Stomach (tissue), 9 donors: Measurements from ENCODE around the gene ELMO3. TPM values are rescaled to one million over a fixed set of nuclear protein-coding genes. Genes with fewer than 3 reads are reported as not detected.
A peak's percentile ranks its signal among the peaks of the same experiment; 100 is the strongest.

Source experiments
- DNase-seq, 2 donors: peaks; one replicate each; pipeline versions ENCODE4 v3.0.0 to v3.0.0-alpha.2; 2013 to 2019
- H3K27ac ChIP-seq, 5 donors: fragments of 200-600 bp in 4 of 5; sonication (generic) in 4 of 5; one replicate each; pipeline ENCODE4 v1.5.1; 2013 to 2019; ENCODE audit warnings: mild to moderate bottlenecking in 1 of 5, moderate library complexity in 1 of 5
- H3K27me3 ChIP-seq, 3 donors: fragments of 200-600 bp; sonication (generic); one replicate each; pipeline ENCODE4 v1.5.1; 2017 to 2019; ENCODE audit warnings: mixed run types in 1 of 3
- H3K36me3 ChIP-seq, 4 donors: fragments of 200-600 bp; sonication (generic); 1 replicate in 3 of 4; 2 replicates in 1 of 4; pipeline ENCODE4 v1.5.1; 2016 to 2019
- H3K4me1 ChIP-seq, 4 donors: fragments of 200-600 bp; sonication (generic); one replicate each; pipeline ENCODE4 v1.5.1; 2016 to 2019
- H3K4me3 ChIP-seq, 4 donors: fragments of 200-600 bp; sonication (generic) in 3 of 4; one replicate each; pipeline ENCODE4 v1.5.1; 2016 to 2019; ENCODE audit warnings: mild to moderate bottlenecking in 1 of 4
- H3K9me3 ChIP-seq, 4 donors: fragments of 200-600 bp; sonication (generic); one replicate each; pipeline ENCODE4 v1.5.1; 2016 to 2019
- CTCF ChIP-seq, 7 experiments: fragments of 450-650 bp in 4 of 7; fragments of 200-600 bp in 3 of 7; sonication (generic) in 3 of 7; IDR thresholded peaks; one replicate each; pipeline ENCODE4 v1.5.1; 2016 to 2019; ENCODE audit warnings: antibody characterized with exemption in 7 of 7, control low read depth in 2 of 7, mild to moderate bottlenecking in 1 of 7
- EP300 ChIP-seq: sonication (generic); formaldehyde crosslinking; IDR thresholded peaks from one replicate; pipeline ENCODE4 v1.6.1; 2017; ENCODE audit warnings: antibody characterized with exemption
- POLR2A ChIP-seq, 4 donors: fragments of 450-650 bp; IDR thresholded peaks; one replicate each; pipeline ENCODE4 v1.6.1; 2016; ENCODE audit warnings: antibody characterized with exemption in 4 of 4, control low read depth in 2 of 4, mild to moderate bottlenecking in 1 of 4, moderate library complexity in 1 of 4
- POLR2AphosphoS5 ChIP-seq, 3 donors: sonication (generic); formaldehyde crosslinking; IDR thresholded peaks; one replicate each; pipeline ENCODE4 v1.6.1; 2016; ENCODE audit warnings: antibody characterized with exemption in 3 of 3
- WGBS, 5 donors: extraction: QIAGEN DNeasy Blood & Tissue Kit in 3 of 5; methylation state at CpG; one replicate each; pipeline versions ENCODE4 v1.1.5 to v1.1.7; 2013 to 2018; 5-methylcytosine and 5-hydroxymethylcytosine counted together
- intact Hi-C: fragments of 100-400 bp; cut with DNase I; formaldehyde crosslinking; loops from one replicate; pipeline ENCODE4 v1.15.1; 2023; ENCODE audit warnings: low total_unique reads
- polyA plus RNA-seq, 3 donors: library from polyadenylated mRNA; stranded (reverse); fragments of 200-250 nt; gene quantifications; one replicate each; pipeline ENCODE4 v1.2.3, GENCODE V29; 2013
- total RNA-seq, 5 donors: library from RNA; depleted of rRNA; stranded (reverse); fragments of >200 nt; gene quantifications; one replicate each; pipeline versions ENCODE4 v1.1.0 to v1.2.3, GENCODE V29; 2014 to 2016
- donor health status: healthy with polysubstance abuse.
- donor health status: Bipolar disorder and iron deficiency.
- donor health status: healthy.

ELMO3 gene
- total and polyA plus RNA-seq, 8 donors = 11.6 to 133 (median 40.8) TPM

- TF ChIP-seq POLR2A (IDR thresholded peaks at IDR 0.05) = no peak
- H3K4me1 ChIP-seq = peaks cover 46 to 69% (median 60%) of the 10 kb centered on the region in 4 donors
- DNase-seq = no peak
Measured at GRCh38 chr16:67169011-67169451, 29.9 kb upstream of the ELMO3 start.

GRCh38 chr16:67169642-67170167 lies 29.2 kb upstream of the ELMO3 start:
- no peaks in the 10 kb centered on the region for H3K36me3 ChIP-seq
- peaks cover 0 to 62% (median 9%) of the 10 kb centered on the region in 3 donors for H3K27me3 ChIP-seq
- intact Hi-C loops = no loop called here
- H3K9me3 ChIP-seq = no peaks in the 10 kb centered on the region
- H3K4me1 ChIP-seq = peaks cover 46 to 69% (median 60%) of the 10 kb centered on the region in 4 donors
- H3K27ac ChIP-seq = peak overlapping the region; percentile 47 to 91 (median 88)
- H3K4me3 ChIP-seq = peak overlapping the region; percentile 43 to 55 (median 49)
- 10 to 19% (median 18%) methylated on average over 22 to 24 of the region's 24 CpGs for WGBS, 5 donors
- DNase-seq = peak in 1 of 2 donors; percentile 70
- TF ChIP-seq POLR2A (IDR thresholded peaks at IDR 0.05) = no peak
- TF ChIP-seq POLR2AphosphoS5 (IDR thresholded peaks at IDR 0.05) = no peak
- peak in 3 of 7 experiments; percentile 18 to 37 (median 30) for TF ChIP-seq CTCF (IDR thresholded peaks at IDR 0.05)
- TF ChIP-seq EP300 = no peak

More at GRCh38 chr16:67169011-67169451, 29.9 kb upstream of the ELMO3 start:
- Histone ChIP-seq H3K9me3 (no peaks in the 10 kb centered on the region), H3K27me3 (peaks cover 0 to 62% (median 12%) of the 10 kb centered on the region in 3 donors), H3K36me3 (no peaks in the 10 kb centered on the region), H3K27ac (peak overlapping the region in 4 of 5 donors; percentile 86 to 91 (median 88)), H3K4me3 (no peak overlapping the region)
- 44 to 71% (median 69%) methylated on average over 4 to 9 of the region's 9 CpGs for WGBS, 5 donors
- intact Hi-C loops = no loop called here

DNA sequence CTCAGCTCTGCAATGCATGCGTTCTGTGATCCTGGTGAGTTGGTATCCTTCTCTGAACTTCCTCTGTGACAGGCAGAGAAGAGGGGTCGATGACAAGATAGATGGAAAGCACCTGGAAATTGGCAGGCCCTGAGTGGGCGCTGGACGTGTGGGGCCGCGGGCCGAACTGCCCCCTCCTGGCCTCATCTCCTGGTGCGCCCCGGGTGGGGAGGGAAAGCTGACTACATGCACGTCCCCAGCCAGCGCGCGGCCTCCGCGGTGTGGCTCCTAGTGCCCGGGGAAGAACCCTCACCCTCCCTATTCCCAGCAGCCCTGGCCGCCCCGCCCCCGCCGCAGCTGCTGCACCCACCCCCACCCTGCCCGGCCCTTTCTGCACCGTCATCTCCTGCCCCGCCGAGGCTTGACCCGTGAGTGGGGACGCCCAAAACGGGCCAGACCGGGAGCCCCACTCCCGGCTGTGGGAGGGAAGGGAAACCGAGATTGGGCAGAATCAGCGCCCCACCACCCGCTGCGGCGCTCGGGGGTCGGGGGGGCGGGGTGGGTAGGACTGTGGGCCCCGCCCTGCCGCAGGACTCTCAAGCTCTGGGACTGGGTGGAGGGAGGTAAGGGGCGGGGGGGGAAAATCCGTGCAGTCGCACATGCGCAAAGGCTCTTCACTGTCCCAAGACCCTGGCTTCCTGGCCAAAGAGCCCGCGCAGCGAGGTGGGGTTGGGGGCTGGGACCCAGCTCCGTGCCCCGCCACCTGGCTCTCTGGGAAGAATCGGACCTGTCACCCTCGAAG lies 28.6 kb upstream of the ELMO3 start, which contains the start of gene NOL3:
NOL3 (plus strand) TSS at position 371 of the 781 bp plus-strand sequence.
- intact Hi-C loops = no loop called here
- Histone ChIP-seq H3K4me3 (peak within 1 kb of the TSS; percentile 43 to 55 (median 49)), H3K36me3 (peaks cover 0 to 2% (median 0%) of the 10 kb centered on the region in 4 donors), H3K27ac (peak within 1 kb of the TSS; percentile 85 to 91 (median 88)), H3K4me1 (peaks cover 43 to 69% (median 58%) of the 10 kb centered on the region in 4 donors), H3K27me3 (peaks cover 0 to 59% (median 3%) of the 10 kb centered on the region in 3 donors), H3K9me3 (no peaks in the 10 kb centered on the region)
- 1 to 4% (median 2%) methylated on average over 15 to 50 of the region's 50 CpGs for WGBS, 5 donors
- peak; percentile 84 to 88 for DNase-seq
- TF ChIP-seq POLR2A (IDR thresholded peaks at IDR 0.05) = no peak
- TF ChIP-seq POLR2AphosphoS5 (IDR thresholded peaks at IDR 0.05) = peak in 2 of 3 donors; percentile 42 to 51
- TF ChIP-seq CTCF (IDR thresholded peaks at IDR 0.05) = no peak

DNA sequence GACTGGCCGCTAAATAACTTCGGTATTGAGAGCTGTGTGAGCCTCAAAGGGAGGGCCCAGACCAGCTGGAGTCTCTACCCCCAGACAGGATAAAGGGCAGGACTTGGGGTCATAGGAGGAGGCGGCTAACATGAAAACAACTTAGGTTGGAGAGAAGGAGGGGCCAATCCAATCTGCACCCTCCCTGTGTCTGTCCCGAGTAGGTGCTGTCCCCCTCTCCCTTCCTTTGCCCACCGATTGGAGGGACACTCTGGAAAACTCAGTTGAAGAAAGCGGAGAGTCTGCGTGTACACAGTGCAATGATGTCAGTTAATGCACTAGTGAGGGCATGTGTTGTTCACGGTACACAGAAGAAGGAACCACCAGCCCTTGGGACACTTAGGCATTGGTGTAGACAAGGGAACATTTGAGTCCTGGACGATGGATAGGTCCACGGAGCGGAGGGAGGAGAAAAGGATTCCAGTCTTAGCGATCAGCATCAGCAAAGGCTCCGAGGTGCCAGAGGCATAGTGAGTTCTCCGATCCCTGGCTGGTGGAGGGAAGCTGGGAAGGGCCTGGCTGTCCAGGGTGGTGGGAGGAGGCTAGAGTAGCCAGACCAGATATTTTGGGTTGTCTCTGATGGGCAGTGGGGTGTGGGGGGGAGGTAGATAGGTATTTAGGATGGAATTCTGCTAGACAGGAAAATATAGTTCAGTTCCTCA lies 27.8 kb upstream of the ELMO3 start:
- 39 to 46% (median 44%) methylated on average over 14 of the region's 14 CpGs for WGBS, 5 donors
- H3K4me3 ChIP-seq = peak overlapping the region; percentile 43 to 55 (median 49)
- DNase-seq = peak in 1 of 2 donors; percentile 56
- H3K36me3 ChIP-seq = peaks cover 0 to 3% (median 0%) of the 10 kb centered on the region in 4 donors
- intact Hi-C loops = no loop called here
- peaks cover 0 to 52% (median 0%) of the 10 kb centered on the region in 3 donors for H3K27me3 ChIP-seq
- H3K4me1 ChIP-seq = peaks cover 40 to 63% (median 53%) of the 10 kb centered on the region in 4 donors
- no peaks in the 10 kb centered on the region for H3K9me3 ChIP-seq
- H3K27ac ChIP-seq = peak overlapping the region; percentile 85 to 91 (median 88)
- TF ChIP-seq POLR2AphosphoS5 (IDR thresholded peaks at IDR 0.05) (no peak), CTCF (IDR thresholded peaks at IDR 0.05) (no peak), EP300 (no peak), POLR2A (IDR thresholded peaks at IDR 0.05) (no peak)
